Stimulated activated CD8-positive, alpha-beta memory T cell treated with anti-CD3 and anti-CD28 coated beads, Interleukin-7, amount 100 ng/mL, for 4 hours (primary cell): ENCODE measurements around the gene IFI27L2.
A peak's percentile ranks its signal among the peaks of the same experiment; 100 is the strongest.

Source experiments
- DNase-seq, 2 donors: peaks; one replicate each; pipeline ENCODE4 v3.0.0-alpha.2; 2020; ENCODE audit warnings: low read depth in 2 of 2

IFI27L2 gene

GRCh38 chr14:94101748-94102147, 27.7 kb downstream of the IFI27L2 start:
- DNase-seq = no peak

GRCh38 chr14:94100847-94101246, 28.6 kb downstream of the IFI27L2 start:
- DNase-seq = no peak

GRCh38 chr14:94099006-94099405, 30.4 kb downstream of the IFI27L2 start:
- no peak for DNase-seq

- DNase-seq = no peak
Observed at GRCh38 chr14:94098326-94098992, 30.9 kb downstream of the IFI27L2 start.

- no peak for DNase-seq
Observed at GRCh38 chr14:94097091-94097490, 32.3 kb downstream of the IFI27L2 start.

GRCh38 chr14:94093418-94093817, 36.0 kb downstream of the IFI27L2 start:
- no peak for DNase-seq

GRCh38 chr14:94089479-94089878, 39.9 kb downstream of the IFI27L2 start:
- DNase-seq = no peak

GRCh38 chr14:94088516-94088915, 40.9 kb downstream of the IFI27L2 start:
- no peak for DNase-seq

GRCh38 chr14:94087891-94088290, 41.5 kb downstream of the IFI27L2 start:
- DNase-seq = no peak

- no peak for DNase-seq
Observed at GRCh38 chr14:94081386-94081820, 48.0 kb downstream of the IFI27L2 start.

- peak; percentile 91 to 93 for DNase-seq
Observed at GRCh38 chr14:94080621-94081385, 48.6 kb downstream of the IFI27L2 start, which contains the start of the genes DDX24 and IFI27L1. Gene DDX24, minus strand, starts transcription at chr14:94081202. Its CDS starts 1,460 bp downstream, at chr14:94079742. Gene IFI27L1, plus strand, starts transcription at chr14:94081310. Its CDS starts 15,628 bp downstream, at chr14:94096938.

- DNase-seq = no peak
Observed at GRCh38 chr14:94079891-94080620, 49.3 kb downstream of the IFI27L2 start.

GRCh38 chr14:94077823-94078222, 51.6 kb downstream of the IFI27L2 start:
- no peak for DNase-seq
